ENCODE measurements around the gene MYO1F.

DNA sequence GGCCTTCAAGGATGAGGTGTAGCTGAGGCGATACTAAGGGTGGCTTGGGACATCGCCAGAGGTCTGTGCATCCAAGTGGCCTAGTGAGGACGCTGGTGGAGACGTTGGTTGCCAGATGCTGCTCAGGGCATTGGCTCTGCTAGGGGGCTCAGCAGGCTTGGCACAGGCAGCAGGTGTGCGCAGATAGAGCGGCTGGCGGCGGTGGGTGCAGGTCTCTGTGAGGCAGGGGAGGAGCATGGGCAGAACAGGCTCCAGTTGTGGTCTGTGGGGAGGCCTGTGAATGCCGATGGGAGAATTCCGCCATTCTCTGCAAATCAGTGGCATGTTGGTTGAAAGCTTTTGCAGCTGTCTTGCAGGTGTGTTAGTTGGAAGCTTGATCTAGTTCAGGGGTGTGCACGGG is 96.0 kb downstream of the MYO1F start:
- TF ChIP-seq, protein P1, sequence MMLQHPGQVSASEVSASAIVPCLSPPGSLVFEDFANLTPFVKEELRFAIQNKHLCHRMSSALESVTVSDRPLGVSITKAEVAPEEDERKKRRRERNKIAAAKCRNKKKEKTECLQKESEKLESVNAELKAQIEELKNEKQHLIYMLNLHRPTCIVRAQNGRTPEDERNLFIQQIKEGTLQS (CRISPR knock-in tag; IDR thresholded peaks at IDR 0.05): no peak
- no peak for TF ChIP-seq CTCF (CRISPR knock-in tag; IDR thresholded peaks at IDR 0.05)
- TF ChIP-seq NCOA1 (CRISPR knock-in tag; IDR thresholded peaks at IDR 0.05): no peak
- TF ChIP-seq ZNF331 (CRISPR knock-in tag; IDR thresholded peaks at IDR 0.05): no peak
- no peak for TF ChIP-seq NR2C2 (CRISPR knock-in tag; IDR thresholded peaks at IDR 0.05; ENCODE audit: borderline replicate concordance)

Data from HepG2 (cell line).